Measurements from ENCODE around the gene AARS2. TPM values are rescaled to one million over a fixed set of nuclear protein-coding genes. Genes with fewer than 3 reads are reported as not detected.

The AARS2 gene
- polyA plus RNA-seq, 2 of the 4 experiments (the other 2 are of a cell fraction): 4.3 to 6.2 TPM

- TF ChIP-seq GATA3 (IDR thresholded peaks at IDR 0.05; ENCODE audit: borderline replicate concordance): no peak
- TF ChIP-seq RAD21 (conservative IDR thresholded peaks at IDR 0.05 in 1 of 2, IDR thresholded peaks at IDR 0.05 in 1 of 2): no peak
- TF ChIP-seq MAFK (IDR thresholded peaks at IDR 0.05; ENCODE audit: partially characterized antibody): no peak
- TF ChIP-seq FOXS1 (CRISPR knock-in tag; IDR thresholded peaks at IDR 0.05): no peak
- TF ChIP-seq MAZ (IDR thresholded peaks at IDR 0.05; ENCODE audit: borderline replicate concordance, low read depth, low read length): no peak
- TF ChIP-seq, protein P1, sequence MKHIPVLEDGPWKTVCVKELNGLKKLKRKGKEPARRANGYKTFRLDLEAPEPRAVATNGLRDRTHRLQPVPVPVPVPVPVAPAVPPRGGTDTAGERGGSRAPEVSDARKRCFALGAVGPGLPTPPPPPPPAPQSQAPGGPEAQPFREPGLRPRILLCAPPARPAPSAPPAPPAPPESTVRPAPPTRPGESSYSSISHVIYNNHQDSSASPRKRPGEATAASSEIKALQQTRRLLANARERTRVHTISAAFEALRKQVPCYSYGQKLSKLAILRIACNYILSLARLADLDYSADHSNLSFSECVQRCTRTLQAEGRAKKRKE (CRISPR knock-in tag; IDR thresholded peaks at IDR 0.05; ENCODE audit: low read depth): no peak
- TF ChIP-seq, protein P2, sequence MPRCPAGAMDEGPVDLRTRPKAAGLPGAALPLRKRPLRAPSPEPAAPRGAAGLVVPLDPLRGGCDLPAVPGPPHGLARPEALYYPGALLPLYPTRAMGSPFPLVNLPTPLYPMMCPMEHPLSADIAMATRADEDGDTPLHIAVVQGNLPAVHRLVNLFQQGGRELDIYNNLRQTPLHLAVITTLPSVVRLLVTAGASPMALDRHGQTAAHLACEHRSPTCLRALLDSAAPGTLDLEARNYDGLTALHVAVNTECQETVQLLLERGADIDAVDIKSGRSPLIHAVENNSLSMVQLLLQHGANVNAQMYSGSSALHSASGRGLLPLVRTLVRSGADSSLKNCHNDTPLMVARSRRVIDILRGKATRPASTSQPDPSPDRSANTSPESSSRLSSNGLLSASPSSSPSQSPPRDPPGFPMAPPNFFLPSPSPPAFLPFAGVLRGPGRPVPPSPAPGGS (IDR thresholded peaks at IDR 0.05): no peak
- TF ChIP-seq HEYL (CRISPR knock-in tag; IDR thresholded peaks at IDR 0.05): no peak
- FAIRE-seq: no peak
- WGBS (ENCODE audit: missing lambda C conversion rate): 97% methylated on average over 7 of the region's 8 CpGs
- Histone ChIP-seq H3K27ac (no peak overlapping the region), H3K4me1 (no peaks in the 10 kb centered on the region), H3K4me3 (no peak overlapping the region), H3K4me2 (no peak overlapping the region), H3K9me3 (no peaks in the 10 kb centered on the region)
- ATAC-seq: no peak
- POLR2A ChIA-PET: no interaction called here
- CTCF ChIA-PET: interaction anchor here (0.9 to 6.1 kb wide), 4 partner anchors 12 to 39 kb away, joined by 3 to 44 read pairs (median 6); partner anchors contain the start of genes AARS2 and TMEM151B
- no peak for DNase-seq (ENCODE audit: low read depth in 1 of 2, low spot score in 1 of 2)
Measured at GRCh38 chr6:44301106-44301505, 12.0 kb downstream of the AARS2 start.

- no peak for DNase-seq (ENCODE audit: low read depth in 1 of 2, low spot score in 1 of 2)
- WGBS (ENCODE audit: missing lambda C conversion rate): 72% methylated on average over 5 of the region's 7 CpGs
- no peak overlapping the region for H3K27ac ChIP-seq
- TF ChIP-seq NR3C1 (IDR thresholded peaks at IDR 0.05): no peak
- TF ChIP-seq, protein P3, sequence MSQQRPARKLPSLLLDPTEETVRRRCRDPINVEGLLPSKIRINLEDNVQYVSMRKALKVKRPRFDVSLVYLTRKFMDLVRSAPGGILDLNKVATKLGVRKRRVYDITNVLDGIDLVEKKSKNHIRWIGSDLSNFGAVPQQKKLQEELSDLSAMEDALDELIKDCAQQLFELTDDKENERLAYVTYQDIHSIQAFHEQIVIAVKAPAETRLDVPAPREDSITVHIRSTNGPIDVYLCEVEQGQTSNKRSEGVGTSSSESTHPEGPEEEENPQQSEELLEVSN (IDR thresholded peaks at IDR 0.05; ENCODE audit: borderline replicate concordance, low read depth): no peak
- no peak for TF ChIP-seq EHMT2 (IDR thresholded peaks at IDR 0.05; ENCODE audit: low read depth)
- TF ChIP-seq, protein P4, sequence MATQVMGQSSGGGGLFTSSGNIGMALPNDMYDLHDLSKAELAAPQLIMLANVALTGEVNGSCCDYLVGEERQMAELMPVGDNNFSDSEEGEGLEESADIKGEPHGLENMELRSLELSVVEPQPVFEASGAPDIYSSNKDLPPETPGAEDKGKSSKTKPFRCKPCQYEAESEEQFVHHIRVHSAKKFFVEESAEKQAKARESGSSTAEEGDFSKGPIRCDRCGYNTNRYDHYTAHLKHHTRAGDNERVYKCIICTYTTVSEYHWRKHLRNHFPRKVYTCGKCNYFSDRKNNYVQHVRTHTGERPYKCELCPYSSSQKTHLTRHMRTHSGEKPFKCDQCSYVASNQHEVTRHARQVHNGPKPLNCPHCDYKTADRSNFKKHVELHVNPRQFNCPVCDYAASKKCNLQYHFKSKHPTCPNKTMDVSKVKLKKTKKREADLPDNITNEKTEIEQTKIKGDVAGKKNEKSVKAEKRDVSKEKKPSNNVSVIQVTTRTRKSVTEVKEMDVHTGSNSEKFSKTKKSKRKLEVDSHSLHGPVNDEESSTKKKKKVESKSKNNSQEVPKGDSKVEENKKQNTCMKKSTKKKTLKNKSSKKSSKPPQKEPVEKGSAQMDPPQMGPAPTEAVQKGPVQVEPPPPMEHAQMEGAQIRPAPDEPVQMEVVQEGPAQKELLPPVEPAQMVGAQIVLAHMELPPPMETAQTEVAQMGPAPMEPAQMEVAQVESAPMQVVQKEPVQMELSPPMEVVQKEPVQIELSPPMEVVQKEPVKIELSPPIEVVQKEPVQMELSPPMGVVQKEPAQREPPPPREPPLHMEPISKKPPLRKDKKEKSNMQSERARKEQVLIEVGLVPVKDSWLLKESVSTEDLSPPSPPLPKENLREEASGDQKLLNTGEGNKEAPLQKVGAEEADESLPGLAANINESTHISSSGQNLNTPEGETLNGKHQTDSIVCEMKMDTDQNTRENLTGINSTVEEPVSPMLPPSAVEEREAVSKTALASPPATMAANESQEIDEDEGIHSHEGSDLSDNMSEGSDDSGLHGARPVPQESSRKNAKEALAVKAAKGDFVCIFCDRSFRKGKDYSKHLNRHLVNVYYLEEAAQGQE (IDR thresholded peaks at IDR 0.05): no peak
- TF ChIP-seq EP300 (IDR thresholded peaks at IDR 0.05): no peak
- TF ChIP-seq MAFK (IDR thresholded peaks at IDR 0.05; ENCODE audit: partially characterized antibody): no peak
- TF ChIP-seq HEYL (CRISPR knock-in tag; IDR thresholded peaks at IDR 0.05): no peak
- no peak for TF ChIP-seq HMGXB4 (CRISPR knock-in tag; IDR thresholded peaks at IDR 0.05; ENCODE audit: borderline replicate concordance)
- TF ChIP-seq POLR2AphosphoS2 (conservative IDR thresholded peaks at IDR 0.05; ENCODE audit: low read length): no peak
- TF ChIP-seq, protein P5, sequence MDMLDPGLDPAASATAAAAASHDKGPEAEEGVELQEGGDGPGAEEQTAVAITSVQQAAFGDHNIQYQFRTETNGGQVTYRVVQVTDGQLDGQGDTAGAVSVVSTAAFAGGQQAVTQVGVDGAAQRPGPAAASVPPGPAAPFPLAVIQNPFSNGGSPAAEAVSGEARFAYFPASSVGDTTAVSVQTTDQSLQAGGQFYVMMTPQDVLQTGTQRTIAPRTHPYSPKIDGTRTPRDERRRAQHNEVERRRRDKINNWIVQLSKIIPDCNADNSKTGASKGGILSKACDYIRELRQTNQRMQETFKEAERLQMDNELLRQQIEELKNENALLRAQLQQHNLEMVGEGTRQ (IDR thresholded peaks at IDR 0.05): no peak
- ChIA-PET CTCF (interaction anchor here (0.9 to 6.1 kb wide), 3 partner anchors 12 to 38 kb away, joined by 3 to 44 read pairs (median 8); partner anchors contain the start of genes AARS2 and TMEM151B), POLR2A (no interaction called here)
- H3K4me2 ChIP-seq: no peak overlapping the region
- H3K9me3 ChIP-seq: no peaks in the 10 kb centered on the region
- no peak for FAIRE-seq
- no peak overlapping the region for H3K4me3 ChIP-seq
- ATAC-seq: no peak
- H3K4me1 ChIP-seq: no peaks in the 10 kb centered on the region
Measured at GRCh38 chr6:44300292-44300823, 12.8 kb downstream of the AARS2 start.
